ENCODE results near the gene DOCK2. TPM values are rescaled to one million over a fixed set of nuclear protein-coding genes. Genes with fewer than 3 reads are reported as not detected.

The DOCK2 gene
- total RNA-seq, 3 donors from 2014 or later: 13.4 to 43.8 (median 19.8) TPM

- no peaks in the 10 kb centered on the region for H3K9me3 ChIP-seq
- no peak overlapping the region for H3K27ac ChIP-seq
Observed at GRCh38 chr5:170028124-170028523, 391.0 kb downstream of the DOCK2 start.

GRCh38 chr5:170034231-170034630 is 397.2 kb downstream of the DOCK2 start:
- intact Hi-C loops (cut with DNase I; ENCODE audit: low total_unique reads): no loop called here

More at GRCh38 chr5:170028124-170028523, 391.0 kb downstream of the DOCK2 start:
- intact Hi-C loops (cut with DNase I; ENCODE audit: low total_unique reads): no loop called here
- no peaks in the 10 kb centered on the region for H3K4me1 ChIP-seq
- no peak for DNase-seq (ENCODE audit: low spot score in 2 of 2)
- no peak for TF ChIP-seq CTCF (IDR thresholded peaks at IDR 0.05)
- peaks cover 0 to 3% of the 10 kb centered on the region in 2 donors for H3K27me3 ChIP-seq
- no peak overlapping the region for H3K4me3 ChIP-seq
- no peaks in the 10 kb centered on the region for H3K36me3 ChIP-seq

GRCh38 chr5:170038241-170038640 is 401.2 kb downstream of the DOCK2 start:
- H3K36me3 ChIP-seq: no peaks in the 10 kb centered on the region
- intact Hi-C loops (cut with DNase I; ENCODE audit: low total_unique reads): no loop called here
- no peak overlapping the region for H3K4me3 ChIP-seq
- DNase-seq (ENCODE audit: low spot score in 2 of 2): no peak
- H3K27ac ChIP-seq: no peak overlapping the region
- no peaks in the 10 kb centered on the region for H3K4me1 ChIP-seq
- H3K27me3 ChIP-seq: no peaks in the 10 kb centered on the region
- TF ChIP-seq POLR2AphosphoS5 (IDR thresholded peaks at IDR 0.05) (no peak), CTCF (IDR thresholded peaks at IDR 0.05) (no peak), POLR2A (IDR thresholded peaks at IDR 0.05) (no peak)
- no peaks in the 10 kb centered on the region for H3K9me3 ChIP-seq

More at GRCh38 chr5:170034231-170034630, 397.2 kb downstream of the DOCK2 start:
- Histone ChIP-seq H3K4me1 (no peaks in the 10 kb centered on the region), H3K4me3 (no peak overlapping the region), H3K27ac (no peak overlapping the region), H3K36me3 (no peaks in the 10 kb centered on the region), H3K9me3 (no peaks in the 10 kb centered on the region), H3K27me3 (no peaks in the 10 kb centered on the region)
- TF ChIP-seq CTCF (IDR thresholded peaks at IDR 0.05) (no peak), POLR2A (IDR thresholded peaks at IDR 0.05) (no peak), POLR2AphosphoS5 (IDR thresholded peaks at IDR 0.05) (no peak)
- no peak for DNase-seq (ENCODE audit: low spot score in 2 of 2)

GRCh38 chr5:170039830-170040229 is 402.8 kb downstream of the DOCK2 start:
- intact Hi-C loops (cut with DNase I; ENCODE audit: low total_unique reads): no loop called here
- Histone ChIP-seq H3K27ac (no peak overlapping the region), H3K9me3 (no peaks in the 10 kb centered on the region), H3K27me3 (no peaks in the 10 kb centered on the region), H3K4me1 (no peaks in the 10 kb centered on the region), H3K36me3 (no peaks in the 10 kb centered on the region), H3K4me3 (no peak overlapping the region)
- DNase-seq (ENCODE audit: low spot score in 2 of 2): no peak
- TF ChIP-seq CTCF (IDR thresholded peaks at IDR 0.05): no peak
- no peak for TF ChIP-seq POLR2A (IDR thresholded peaks at IDR 0.05)
- no peak for TF ChIP-seq POLR2AphosphoS5 (IDR thresholded peaks at IDR 0.05)

- H3K4me3 ChIP-seq: no peak overlapping the region
- H3K27ac ChIP-seq: no peak overlapping the region
- H3K4me1 ChIP-seq: no peaks in the 10 kb centered on the region
- no peaks in the 10 kb centered on the region for H3K9me3 ChIP-seq
- no peaks in the 10 kb centered on the region for H3K27me3 ChIP-seq
- no peak for DNase-seq (ENCODE audit: low spot score in 2 of 2)
- no peaks in the 10 kb centered on the region for H3K36me3 ChIP-seq
- intact Hi-C loops (cut with DNase I; ENCODE audit: low total_unique reads): no loop called here
- TF ChIP-seq POLR2AphosphoS5 (IDR thresholded peaks at IDR 0.05): no peak
- no peak for TF ChIP-seq CTCF (IDR thresholded peaks at IDR 0.05)
- no peak for TF ChIP-seq POLR2A (IDR thresholded peaks at IDR 0.05)
Observed at GRCh38 chr5:170046241-170046640, 409.2 kb downstream of the DOCK2 start.
